Mucosa of descending colon (tissue), 3 donors: ENCODE results near the gene CD46. TPM values are rescaled to one million over a fixed set of nuclear protein-coding genes. Genes with fewer than 3 reads are reported as not detected.

Experiments
- ATAC-seq: fragments of 200-7000 bp; cut with Tn5 transposase; one replicate; pipeline ENCODE4 v1.9.1; 2020; ENCODE audit warnings: mild to moderate bottlenecking, moderate library complexity
- DNase-seq, 3 donors: peaks; one replicate each; pipeline ENCODE4 v3.0.0-alpha.2; 2020
- H3K36me3 ChIP-seq: fragments of 200-600 bp; one replicate; pipeline ENCODE4 v1.8.0; 2021; ENCODE audit warnings: low read depth, mild to moderate bottlenecking
- H3K4me1 ChIP-seq: fragments of 200-600 bp; one replicate; pipeline ENCODE4 v1.8.0; 2021; ENCODE audit warnings: low read depth, mild to moderate bottlenecking
- H3K4me3 ChIP-seq: fragments of 200-600 bp; one replicate; pipeline ENCODE4 v1.8.0; 2021; ENCODE audit warnings: mild to moderate bottlenecking
- H3K9me3 ChIP-seq: fragments of 200-600 bp; one replicate; pipeline ENCODE4 v1.8.0; 2021; ENCODE audit warnings: mild to moderate bottlenecking
- CTCF ChIP-seq: fragments of 200-600 bp; IDR thresholded peaks from one replicate; pipeline ENCODE4 v1.8.0; 2022; ENCODE audit warnings: antibody characterized with exemption, mild to moderate bottlenecking
- intact Hi-C, 2 donors: fragments of 100-400 bp; cut with DNase I in 1 of 2; cut with micrococcal nuclease in 1 of 2; formaldehyde crosslinking; loops; one replicate each; pipeline versions ENCODE4 v1.11.0 to v1.11.1; 2022; cut with DNase I, micrococcal nuclease
- total RNA-seq, 3 donors: library from RNA; stranded (reverse); fragmentation: NEBNext Ultra II Directional in 2 of 3; extraction: Animal tissue kit (Norgen Biotek cat#: 25700) in 2 of 3; gene quantifications; one replicate each; pipeline versions ENCODE4 v1.2.1 to v1.2.4, GENCODE V29; 2021 to 2023
- donor health status: DM: no; HTN: no; CAD: no; lungs with moderate emphysema.
- donor health status: DM: no; HTN: no; CAD: no.
- donor health status: DM: no; HTN: yes; CAD: no.

CD46 gene
- total RNA-seq, 3 donors from 2014 or later = 170 to 260 (median 202) TPM

- DNase-seq (peak; percentile 86 to 95 (median 87)), ATAC-seq (peak; percentile 75)
- Histone ChIP-seq H3K9me3 (no peaks in the 10 kb centered on the region), H3K4me1 (peaks cover 69% of the 10 kb centered on the region), H3K4me3 (peak overlapping the region; percentile 54), H3K36me3 (no peaks in the 10 kb centered on the region)
- TF ChIP-seq CTCF = no peak
- intact Hi-C loops = no loop called here
Measured at GRCh38 chr1:207822602-207823451, 71.0 kb downstream of the CD46 start.

- DNase-seq (no peak), ATAC-seq (no peak)
- no peaks in the 10 kb centered on the region for H3K9me3 ChIP-seq
- H3K4me3 ChIP-seq = peak overlapping the region; percentile 54
- intact Hi-C loops = no loop called here
- no peaks in the 10 kb centered on the region for H3K36me3 ChIP-seq
- TF ChIP-seq CTCF = no peak
- H3K4me1 ChIP-seq = peaks cover 74% of the 10 kb centered on the region
Measured at GRCh38 chr1:207823531-207823879, 71.7 kb downstream of the CD46 start.

GRCh38 chr1:207823880-207824566 is 72.2 kb downstream of the CD46 start:
- Histone ChIP-seq H3K4me3 (peak overlapping the region; percentile 54), H3K36me3 (no peaks in the 10 kb centered on the region), H3K4me1 (peaks cover 70% of the 10 kb centered on the region), H3K9me3 (no peaks in the 10 kb centered on the region)
- ATAC-seq = peak; percentile 68
- peak; percentile 65 for TF ChIP-seq CTCF
- intact Hi-C loops = no loop called here
- peak; percentile 78 to 82 (median 82) for DNase-seq

DNA sequence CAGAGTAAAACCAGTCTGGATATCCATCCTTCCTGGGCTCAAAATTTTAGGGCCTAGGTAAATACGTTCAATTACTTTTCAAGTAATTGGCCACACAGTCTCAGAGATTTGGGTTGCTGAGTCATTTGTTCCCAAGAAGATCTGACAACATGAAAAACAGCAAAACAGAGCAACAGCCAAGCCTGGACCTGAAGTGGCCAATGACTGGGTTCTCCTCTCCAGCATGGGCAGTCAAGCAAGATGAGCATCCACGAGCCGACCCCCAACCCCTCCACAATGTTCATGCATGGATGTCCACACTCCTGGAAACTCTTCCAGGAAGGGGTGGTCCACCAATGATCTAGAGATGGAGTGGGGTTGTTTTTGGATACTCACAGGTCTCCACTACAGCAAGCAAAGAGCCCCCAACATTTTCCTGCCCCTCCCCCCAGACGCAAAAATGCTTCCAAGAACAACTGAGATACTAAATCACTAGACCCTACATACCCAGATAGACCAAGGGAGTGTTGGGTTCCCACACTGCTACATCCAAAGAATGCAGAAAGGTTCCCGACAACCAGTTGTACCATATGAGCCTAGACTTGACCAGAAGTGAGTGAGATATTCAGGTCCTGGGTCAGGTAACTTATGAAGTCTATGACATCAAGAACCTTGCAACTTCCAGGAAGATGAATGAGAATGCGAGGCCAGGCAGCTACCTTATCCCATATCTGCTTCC is 73.0 kb downstream of the CD46 start:
- DNase-seq = peak in 1 of 3 donors; percentile 45
- H3K9me3 ChIP-seq = no peaks in the 10 kb centered on the region
- H3K36me3 ChIP-seq = no peaks in the 10 kb centered on the region
- no peak overlapping the region for H3K4me3 ChIP-seq
- TF ChIP-seq CTCF = no peak
- no peak for ATAC-seq
- intact Hi-C loops = loop anchor here in 1 of 2 donors (5.0 kb wide), 1 partner anchor 137 kb away; no protein-coding TSS in a partner anchor
- H3K4me1 ChIP-seq = peaks cover 70% of the 10 kb centered on the region

DNA sequence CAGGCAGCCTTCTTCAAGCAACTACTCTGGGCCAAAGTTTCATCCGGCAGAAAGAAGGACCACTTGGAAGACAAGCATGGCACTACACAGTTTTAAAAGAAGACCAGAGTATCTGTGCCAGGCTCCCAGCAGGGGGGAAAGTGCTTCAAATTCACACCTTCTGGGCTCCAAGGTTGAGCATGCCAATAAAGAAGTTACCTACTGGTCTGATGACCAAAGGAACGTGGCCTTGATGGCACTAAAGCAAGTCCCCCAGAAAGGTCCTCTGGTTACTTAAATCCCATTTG is 73.5 kb downstream of the CD46 start:
- Histone ChIP-seq H3K4me1 (peaks cover 66% of the 10 kb centered on the region), H3K9me3 (no peaks in the 10 kb centered on the region), H3K4me3 (no peak overlapping the region), H3K36me3 (no peaks in the 10 kb centered on the region)
- no peak for TF ChIP-seq CTCF
- no peak for ATAC-seq
- intact Hi-C loops = loop anchor here in 1 of 2 donors (5.0 kb wide), 1 partner anchor 137 kb away; no protein-coding TSS in a partner anchor
- no peak for DNase-seq
